Body of pancreas (tissue), 4 donors: ENCODE measurements around the gene SNRNP200.
A peak's percentile ranks its signal among the peaks of the same experiment; 100 is the strongest.

ENCODE experiments used
- POLR2A ChIP-seq, 3 donors: fragments of 450-650 bp; IDR thresholded peaks; one replicate each; pipeline ENCODE4 v1.6.1; 2016; ENCODE audit warnings: antibody characterized with exemption in 3 of 3, mild to moderate bottlenecking in 2 of 3
- TF ChIP-seq, protein P1 (sequence below), 7 experiments: fragments of 450-650 bp in 4 of 7; fragments of 200-600 bp in 3 of 7; sonication (generic) in 3 of 7; IDR thresholded peaks; one replicate each; pipeline ENCODE4 v1.5.1; 2016 to 2019; ENCODE audit warnings: antibody characterized with exemption in 7 of 7

GRCh38 chr2:96265840-96266679 lies 39.3 kb downstream of the SNRNP200 start, which contains the start of the genes CIAO1 and TMEM127:
- TF ChIP-seq, protein P1, sequence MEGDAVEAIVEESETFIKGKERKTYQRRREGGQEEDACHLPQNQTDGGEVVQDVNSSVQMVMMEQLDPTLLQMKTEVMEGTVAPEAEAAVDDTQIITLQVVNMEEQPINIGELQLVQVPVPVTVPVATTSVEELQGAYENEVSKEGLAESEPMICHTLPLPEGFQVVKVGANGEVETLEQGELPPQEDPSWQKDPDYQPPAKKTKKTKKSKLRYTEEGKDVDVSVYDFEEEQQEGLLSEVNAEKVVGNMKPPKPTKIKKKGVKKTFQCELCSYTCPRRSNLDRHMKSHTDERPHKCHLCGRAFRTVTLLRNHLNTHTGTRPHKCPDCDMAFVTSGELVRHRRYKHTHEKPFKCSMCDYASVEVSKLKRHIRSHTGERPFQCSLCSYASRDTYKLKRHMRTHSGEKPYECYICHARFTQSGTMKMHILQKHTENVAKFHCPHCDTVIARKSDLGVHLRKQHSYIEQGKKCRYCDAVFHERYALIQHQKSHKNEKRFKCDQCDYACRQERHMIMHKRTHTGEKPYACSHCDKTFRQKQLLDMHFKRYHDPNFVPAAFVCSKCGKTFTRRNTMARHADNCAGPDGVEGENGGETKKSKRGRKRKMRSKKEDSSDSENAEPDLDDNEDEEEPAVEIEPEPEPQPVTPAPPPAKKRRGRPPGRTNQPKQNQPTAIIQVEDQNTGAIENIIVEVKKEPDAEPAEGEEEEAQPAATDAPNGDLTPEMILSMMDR (IDR thresholded peaks at IDR 0.05), result peak in 3 of 7 experiments; percentile 32 to 46 (median 44)
- TF ChIP-seq POLR2A (IDR thresholded peaks at IDR 0.05), result peak; percentile 81 to 93 (median 90)
